Stromal cell of bone marrow (primary cell): ENCODE data around the gene LRRC59.
A peak's percentile ranks its signal among the peaks of the same experiment; 100 is the strongest.

ENCODE experiments used
- DNase-seq: peaks from one replicate; pipeline ENCODE4 v3.0.0-alpha.2; 2012; ENCODE audit warnings: low read depth

Gene LRRC59

DNA sequence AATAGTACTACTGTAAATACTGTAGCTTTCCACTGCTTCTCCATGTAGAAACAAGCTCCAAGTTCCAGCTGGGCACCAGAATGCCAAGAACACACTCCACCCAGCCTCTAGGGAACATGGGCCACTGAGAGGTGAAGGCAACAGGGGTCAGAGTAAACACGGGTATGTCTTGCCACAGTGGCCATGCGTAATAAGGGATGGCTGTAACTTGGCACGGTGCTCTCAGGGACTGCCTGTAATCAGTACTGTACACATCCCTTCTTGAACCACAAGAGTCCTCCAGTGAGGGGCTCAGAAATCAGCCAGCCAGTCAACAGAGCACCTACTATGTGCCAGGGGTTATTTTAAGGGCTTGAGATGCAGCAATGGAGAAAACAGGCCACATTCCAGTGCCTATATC lies 10.8 kb downstream of the LRRC59 start:
- DNase-seq = no peak

DNA sequence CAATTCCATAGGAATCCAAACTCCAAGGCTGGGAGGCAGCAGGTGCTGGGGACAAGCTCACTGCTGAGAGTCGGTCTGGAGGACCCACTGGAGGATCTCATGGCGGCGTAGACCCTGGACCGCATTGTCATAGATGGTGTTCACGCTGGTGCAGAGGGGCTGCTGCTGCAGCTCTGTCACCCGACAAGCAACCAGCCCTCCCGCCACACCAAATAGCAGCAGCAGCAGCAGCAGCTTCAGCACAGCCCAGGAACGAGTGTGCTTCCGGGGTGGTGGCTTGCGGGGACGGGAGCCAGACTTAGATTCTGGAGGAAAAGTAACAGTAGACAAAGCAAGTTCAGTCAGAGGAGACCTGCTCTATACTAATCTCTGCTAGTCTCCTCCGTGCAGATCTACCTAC lies 14.4 kb downstream of the LRRC59 start:
- no peak for DNase-seq

DNA sequence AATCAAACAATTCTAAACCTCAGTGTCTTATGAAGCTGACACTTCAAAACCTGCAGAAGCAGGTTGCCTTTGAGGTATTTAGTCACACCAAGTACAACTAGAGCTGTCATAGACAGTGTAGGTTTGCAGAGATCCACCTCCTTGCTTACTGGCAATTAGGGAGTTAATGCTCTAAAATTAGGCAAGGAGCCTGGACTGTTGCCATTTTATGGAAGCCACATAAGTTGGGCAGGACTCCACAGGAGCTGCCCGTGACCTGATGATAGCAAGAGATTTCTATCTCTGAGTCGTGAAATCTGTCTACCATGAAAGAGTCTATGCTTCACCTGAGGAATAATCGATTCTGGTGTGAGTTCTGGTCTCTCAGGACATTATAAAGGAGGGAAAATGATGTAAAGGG lies 15.4 kb downstream of the LRRC59 start:
- DNase-seq = no peak

DNA sequence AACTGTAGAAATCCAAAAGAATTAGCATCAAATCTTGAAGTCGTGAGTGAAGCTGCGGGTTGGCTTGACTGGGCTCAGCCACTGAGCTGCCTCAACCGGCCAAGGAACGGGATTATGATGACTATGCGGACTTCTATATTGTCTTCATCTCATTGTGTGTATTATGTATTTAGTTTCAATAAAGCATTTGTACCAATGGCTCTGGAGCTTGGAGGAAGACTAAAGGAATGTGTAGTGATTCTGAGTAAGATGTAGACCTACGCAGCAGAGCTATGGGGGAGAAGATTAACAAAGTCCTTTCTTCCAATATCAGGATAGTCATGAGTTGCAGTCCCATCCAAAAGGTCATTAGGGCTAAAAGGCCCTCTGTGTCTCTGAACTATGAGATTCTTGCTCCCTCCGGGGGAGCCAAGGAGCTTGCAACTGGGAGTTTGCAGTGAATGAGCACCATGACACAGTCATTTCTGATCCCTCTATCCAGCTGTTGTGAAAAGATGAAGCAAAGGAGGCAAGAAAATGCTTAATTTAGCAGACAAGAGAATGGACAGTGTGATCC lies 16.0 kb downstream of the LRRC59 start:
- no peak for DNase-seq

DNA sequence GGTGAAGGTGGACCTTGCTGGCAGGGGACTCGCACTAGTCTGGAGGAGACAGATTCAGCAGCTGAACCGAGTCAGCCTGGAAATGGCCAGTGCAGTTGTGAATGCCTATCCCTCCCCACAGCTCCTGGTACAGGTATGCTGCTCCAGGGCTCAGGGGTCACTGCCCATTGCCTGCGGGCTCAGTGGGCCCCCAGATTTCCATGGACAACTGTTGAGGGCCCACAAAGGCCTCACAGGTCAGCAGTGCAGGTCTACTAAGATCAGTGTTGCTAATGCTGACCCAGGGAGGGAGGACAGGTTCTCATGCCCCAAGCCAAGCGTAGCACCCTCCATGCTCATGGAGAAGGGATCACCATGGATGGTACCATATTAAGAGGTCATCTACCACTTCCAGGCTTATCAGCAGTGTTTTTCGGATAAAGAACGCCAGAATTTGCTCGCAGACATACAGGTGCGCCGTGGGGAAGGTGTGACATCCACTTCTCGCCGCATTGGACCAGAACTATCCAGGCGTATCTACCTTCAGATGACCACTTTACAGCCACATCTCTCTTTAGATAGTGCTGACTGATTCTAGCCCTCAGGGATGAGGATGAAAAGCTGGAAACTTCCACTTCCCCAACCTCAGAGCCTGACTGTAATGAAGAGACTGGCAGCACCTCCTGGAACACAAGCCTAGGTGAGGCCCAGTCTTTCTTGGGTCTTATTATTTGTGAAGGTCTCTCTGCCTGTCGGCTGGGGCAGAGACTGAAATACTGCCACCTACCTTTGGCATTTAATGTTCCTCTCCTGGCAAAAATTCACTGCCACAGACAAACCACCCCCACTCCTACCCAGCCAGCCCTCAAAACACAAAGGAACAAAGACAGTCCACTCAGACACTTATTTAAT lies 16.7 kb downstream of the LRRC59 start:
- DNase-seq = no peak

DNA sequence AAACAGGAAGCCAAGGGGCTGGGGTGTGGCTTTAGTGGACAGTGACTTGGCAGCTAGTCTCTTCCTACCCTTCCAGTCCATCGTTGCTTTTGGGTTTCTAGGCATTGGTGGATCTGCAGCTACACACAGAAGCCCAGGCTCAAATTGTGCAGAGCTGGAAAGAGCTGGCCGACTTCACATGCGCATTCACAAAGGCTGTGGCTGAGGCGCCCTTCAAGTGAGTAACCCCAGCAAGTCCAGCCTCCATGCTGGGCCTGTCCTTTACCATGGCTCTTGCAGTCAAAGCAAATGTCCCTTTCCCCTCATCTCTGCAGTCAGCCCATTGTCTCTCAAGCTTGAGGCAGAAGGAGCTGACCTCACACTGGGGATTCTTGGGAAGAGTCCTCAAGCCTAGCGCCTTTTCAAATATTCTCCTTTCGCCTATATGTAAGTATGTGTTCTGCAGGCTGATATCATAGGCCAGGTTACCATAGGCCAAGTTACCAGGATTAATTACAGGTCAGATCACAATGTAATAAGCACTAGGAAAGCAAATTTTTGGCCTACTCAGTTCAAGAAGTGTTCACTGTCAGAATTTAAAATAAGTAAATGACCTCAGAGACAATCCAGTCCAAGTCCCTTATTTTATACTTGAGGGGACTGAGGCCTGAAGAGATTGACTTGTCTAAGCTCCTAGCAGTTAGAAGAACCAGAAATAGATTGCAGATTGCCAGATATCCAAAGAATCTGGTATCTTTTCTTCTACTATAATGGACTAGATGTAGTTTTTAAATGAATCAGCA lies 17.8 kb downstream of the LRRC59 start:
- DNase-seq = no peak

DNA sequence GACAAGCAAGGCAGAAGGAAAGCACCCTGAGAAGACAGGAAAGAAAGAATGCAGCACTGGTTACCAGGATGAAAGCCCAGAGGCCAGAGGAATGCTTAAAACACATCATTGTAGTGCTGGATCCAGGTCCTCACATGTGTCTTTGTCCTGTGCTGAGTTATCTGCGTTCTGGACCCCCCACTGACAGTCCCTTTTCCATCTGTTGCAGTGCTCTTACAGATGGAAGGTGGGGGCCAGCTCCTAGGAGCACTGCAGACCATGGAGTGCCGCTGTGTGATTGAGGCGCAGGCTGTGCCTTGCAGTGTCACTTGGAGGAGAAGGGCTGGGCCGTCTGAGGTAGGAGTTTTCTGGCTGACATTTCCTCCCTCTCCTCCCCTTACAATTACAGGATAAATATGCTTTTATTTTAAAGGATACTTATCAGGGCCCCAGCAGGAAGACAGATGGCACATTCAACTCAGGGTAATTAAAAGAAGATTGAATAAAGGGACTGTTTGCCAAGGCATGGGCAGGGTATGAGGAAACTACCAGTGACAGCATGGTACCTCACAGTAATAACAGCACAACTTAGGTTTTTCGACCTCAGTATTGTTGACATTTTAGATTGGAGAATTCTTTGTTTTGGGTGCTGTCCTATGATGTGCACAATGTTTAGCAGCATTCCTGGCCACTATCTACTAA lies 21.3 kb downstream of the LRRC59 start:
- DNase-seq = no peak

DNA sequence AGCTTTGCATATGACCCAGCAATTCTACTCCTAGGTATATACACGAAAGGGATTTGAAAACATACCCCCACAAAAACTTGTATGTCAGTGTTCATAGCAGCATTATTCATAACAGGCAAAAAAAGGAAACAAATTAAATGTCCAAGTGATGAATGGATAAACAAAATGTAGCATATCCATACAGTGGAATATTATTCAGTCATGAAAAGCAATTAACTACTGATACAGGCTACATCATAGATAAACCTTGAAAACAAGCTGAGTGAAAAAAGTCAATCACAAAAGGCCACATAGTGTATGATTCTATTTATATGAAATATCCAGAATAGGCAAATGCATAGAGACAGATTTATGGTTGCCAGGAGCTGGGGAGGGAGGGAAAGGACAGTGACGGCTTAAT lies 23.6 kb downstream of the LRRC59 start:
- DNase-seq = no peak

DNA sequence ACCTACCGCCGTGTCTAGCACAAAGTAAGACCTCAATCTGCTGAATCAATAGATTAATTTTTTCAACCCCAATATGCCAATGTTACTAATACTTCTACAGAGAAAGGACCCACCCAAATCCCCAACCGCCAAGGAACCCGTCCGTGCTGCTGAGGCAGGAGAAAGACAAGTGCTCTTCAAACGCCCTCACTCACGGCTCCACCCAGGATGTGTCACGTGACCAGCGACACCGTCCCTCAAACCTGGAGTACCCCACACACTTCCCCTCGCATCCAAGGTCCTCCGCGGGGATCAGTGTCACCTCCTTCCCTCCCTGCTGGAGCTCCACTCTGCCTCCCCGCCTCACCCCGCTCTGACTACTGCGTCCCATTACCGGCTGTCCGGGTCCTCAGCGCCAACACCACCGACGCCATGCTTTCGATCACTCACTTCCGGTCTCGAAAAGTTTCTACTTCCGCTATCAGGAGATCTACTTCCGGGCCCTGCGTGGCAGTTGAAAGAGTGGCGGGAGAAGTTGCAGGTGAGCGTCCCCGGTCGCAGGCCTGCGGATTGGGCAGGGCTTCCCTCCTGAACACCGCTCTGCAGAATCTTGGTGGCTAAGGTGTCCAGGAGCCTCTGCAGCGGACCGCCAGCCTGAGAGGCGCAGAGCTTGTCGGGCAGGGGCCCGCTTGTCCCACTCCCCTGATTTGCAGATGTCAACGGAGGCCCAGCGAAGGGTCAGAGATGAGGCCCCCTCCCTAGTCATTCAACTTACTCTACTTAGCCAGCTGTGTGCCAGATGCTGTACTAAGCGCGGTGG lies 24.4 kb downstream of the LRRC59 start, which contains the start of the genes EME1 and MRPL27:
Gene EME1 (plus strand): TSS at position 472 of the 799 bp plus-strand sequence. CDS start 1,980 bp downstream, outside the sequence.
Gene MRPL27 (minus strand): TSS at position 427 of the 799 bp plus-strand sequence. CDS start 14 bp downstream, at position 413.
- DNase-seq = peak; percentile 81

DNA sequence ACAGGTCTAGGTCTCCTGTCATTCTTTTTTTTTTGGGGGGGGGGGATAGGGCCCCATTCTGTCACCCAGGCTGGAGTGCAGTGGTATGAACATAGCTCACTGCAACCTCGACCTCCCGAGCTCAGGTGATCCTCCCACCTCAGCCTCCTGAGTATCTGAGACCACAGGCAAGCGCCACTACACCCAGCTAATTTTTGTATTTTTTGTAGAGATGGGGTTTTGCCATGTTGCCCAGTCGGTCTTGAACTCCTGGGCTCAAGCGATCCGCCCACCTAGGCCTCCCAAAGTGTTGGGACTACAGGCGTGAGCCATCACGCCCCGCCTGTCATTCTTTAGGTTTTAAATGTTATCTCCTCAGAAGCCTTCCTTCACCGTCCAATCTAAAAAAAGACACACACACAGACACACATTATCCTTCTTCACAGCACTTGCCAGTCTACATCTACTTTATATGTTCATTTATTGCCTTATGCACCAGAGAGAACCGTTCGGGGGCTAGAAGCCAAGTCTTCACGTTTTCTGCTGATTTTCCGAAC lies 25.0 kb downstream of the LRRC59 start:
- DNase-seq = no peak

DNA sequence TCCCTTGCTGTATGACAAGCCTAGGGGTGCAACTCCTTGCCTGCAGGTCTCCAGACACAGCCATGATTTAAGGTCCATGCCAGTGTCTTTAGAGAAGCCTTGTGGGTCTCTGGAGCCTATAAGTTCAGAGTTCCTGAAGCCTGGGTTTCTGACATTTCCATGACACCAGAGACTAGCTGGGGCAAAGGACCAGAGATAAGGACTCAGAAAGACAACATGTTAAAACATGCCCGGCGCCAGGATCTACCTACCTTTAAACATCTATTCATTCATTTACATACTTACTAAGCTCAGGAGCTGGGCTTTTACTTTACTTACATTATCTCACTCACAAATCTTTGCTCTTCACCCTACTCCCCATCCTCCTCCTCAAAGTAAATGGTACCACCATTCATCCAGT lies 25.8 kb downstream of the LRRC59 start:
- no peak for DNase-seq

DNA sequence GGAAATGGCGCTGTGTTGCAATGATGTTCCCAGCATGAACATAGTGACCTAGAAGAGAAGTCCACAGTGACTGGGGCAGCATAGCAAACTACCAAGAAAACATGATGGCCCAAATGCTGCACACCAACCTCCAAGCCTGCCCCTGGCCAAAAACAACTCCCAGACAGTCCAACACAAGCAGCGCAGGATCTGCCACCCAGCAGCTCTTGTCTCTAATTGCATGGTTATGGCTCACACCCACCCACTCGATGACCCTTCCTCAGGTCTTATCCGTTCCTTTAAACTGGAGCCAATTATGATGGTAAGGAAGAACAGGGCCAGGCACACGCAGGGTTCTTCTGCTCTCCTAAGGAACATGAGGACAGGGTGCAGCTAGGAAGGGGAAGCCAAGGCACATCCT lies 27.3 kb downstream of the LRRC59 start:
- no peak for DNase-seq

DNA sequence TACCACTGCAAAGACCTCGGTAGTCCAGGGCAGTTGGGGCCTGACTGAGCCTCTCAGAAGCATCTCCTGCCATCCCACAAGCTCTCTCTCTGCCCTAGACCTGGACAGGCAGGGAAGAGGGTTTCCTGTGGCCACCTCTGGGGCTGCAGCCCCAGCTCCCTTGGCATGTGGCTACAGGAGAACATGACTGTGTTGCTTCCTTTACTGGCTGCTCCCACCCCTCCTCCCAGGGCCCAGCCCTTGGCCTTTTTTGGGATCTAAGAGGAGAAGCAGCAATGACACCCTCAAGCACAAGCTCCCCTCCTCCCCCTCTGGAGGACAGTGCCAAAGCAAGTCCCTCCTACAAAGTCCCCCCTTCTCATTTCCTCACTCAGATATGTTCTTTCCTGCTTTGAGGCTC lies 29.9 kb downstream of the LRRC59 start:
- DNase-seq = no peak

DNA sequence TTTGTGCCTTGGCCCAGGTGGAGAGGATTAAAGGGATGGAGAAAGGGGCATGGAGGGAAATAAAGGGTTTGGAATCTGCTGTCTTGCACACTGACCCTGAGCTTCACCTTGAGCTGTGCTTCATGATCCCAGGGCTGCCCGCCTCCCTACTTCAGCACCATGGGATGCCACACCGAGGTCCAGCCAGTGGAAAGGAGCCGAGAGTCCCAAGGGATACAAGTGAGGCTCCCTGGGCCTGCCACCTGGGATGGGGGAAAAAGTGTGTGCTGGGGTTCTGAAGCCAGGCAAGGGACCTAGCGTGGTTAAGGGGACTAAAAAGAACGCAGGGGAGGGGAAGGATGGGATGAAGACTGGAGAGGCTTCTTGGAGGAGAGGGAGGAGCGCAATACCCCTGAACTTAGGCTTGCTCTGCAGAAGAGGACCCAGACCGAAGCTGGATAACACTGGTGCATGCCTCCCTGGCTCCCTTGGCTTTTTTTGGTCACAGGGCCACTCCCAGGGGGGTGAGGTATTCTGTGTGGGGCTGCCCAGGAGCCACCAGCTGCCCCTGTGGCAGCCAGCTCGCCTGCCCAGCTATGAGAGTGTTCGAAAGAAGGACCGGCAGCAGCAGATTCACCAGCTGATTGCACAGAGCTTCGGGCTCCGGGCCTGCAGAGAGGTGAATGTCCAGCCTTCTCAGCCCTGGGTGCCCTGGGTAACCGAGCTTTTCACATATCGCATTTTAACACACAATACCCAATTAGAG lies 31.5 kb downstream of the LRRC59 start:
- DNase-seq = no peak

DNA sequence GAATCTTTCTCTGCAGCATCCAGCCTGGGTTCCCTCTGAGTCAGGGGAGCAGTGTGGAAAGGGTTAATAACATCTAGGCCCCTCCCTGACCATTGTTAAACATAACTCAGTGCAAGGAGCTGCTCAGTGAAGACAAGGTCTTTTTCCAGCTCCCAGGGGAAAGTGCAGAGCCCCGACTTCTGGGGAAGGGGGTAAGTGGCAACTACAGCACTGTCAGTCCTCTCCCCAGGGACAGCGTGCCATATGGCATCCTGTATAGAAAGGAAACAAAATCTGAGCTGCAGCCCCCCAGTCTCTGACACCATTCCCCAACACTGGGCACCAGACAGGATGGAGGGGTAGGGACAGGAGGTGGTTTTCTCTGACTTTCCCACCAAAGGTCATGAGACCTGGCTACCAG lies 32.2 kb downstream of the LRRC59 start:
- no peak for DNase-seq

DNA sequence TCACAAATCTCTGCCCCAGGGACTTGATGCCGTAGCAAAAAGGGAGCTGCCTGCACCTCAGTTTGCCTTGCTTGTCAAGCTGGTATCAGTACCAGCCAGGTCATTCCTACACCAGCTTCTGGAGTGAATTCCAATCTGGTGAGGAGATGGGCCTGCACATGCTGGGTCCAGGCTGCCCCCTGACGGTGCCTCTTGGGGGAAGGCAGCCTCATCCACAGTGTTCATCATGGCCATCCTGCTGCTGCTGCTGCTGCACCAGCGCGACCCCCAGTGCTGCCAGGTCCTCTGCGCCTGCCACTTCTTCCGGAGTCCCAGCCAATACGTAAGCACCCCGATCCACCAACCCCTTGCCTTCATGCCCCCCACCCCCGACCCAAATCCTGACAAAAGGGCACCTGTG lies 32.6 kb downstream of the LRRC59 start:
- DNase-seq = no peak

DNA sequence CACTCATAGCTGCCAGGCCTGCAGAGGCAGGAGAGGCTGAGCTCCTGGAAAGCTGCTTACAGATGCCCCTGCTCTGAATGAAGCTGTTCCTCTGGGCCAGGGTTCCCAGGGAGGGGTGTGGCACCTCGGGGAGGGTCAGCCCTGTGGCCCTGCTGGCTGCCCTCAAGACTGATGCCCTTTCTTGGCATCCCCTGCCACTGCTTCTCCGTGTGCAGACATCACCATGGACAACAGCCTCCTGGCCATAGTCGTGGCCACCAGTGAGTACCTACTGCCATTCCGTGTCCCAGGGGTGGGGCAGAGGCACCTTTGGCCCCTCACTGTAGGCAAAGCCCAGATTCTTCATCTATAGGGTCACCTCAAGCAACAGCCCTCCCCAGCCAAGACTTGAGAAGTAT lies 33.3 kb downstream of the LRRC59 start:
- DNase-seq = no peak

DNA sequence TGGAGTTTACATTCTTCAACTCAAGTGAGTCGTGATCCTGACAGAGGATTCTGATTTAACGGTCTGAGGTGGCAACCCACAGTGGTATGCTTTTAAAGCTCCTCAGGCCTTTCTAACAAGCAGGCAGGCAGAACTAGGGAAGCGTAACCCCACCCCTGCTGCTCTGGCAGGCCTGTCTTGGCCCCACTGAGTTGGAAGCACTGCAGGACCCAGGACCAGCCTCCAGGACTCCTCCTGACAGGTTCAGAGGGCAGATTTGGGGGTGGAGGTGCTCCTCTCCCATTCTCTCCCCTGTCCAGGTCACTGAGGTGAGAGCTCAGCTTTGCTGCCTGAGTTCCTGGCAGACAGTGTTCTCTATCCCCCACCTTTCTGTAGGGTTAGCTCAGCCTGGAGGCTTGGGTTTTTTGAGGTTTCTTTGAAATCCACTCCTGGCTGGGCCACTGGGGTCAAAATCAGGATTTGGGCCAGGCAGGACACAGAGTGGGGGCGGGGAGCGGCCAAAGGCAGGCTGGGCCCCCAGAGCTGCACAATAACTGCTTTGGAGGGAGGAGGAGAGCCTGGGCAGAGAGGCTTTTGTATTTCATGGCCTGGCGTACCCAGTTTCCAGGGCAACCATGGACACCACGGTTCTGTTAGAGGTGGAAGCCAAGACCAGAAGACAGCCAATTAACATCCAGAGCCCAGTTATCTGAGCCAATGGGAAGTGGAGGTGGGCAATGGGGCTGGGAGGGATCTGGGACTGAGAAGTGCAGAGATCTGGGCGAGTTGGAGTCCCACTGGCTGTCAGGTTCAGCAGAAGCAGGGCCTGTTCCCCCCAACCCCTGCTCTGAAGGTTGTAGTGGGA lies 33.9 kb downstream of the LRRC59 start:
- DNase-seq = no peak

DNA sequence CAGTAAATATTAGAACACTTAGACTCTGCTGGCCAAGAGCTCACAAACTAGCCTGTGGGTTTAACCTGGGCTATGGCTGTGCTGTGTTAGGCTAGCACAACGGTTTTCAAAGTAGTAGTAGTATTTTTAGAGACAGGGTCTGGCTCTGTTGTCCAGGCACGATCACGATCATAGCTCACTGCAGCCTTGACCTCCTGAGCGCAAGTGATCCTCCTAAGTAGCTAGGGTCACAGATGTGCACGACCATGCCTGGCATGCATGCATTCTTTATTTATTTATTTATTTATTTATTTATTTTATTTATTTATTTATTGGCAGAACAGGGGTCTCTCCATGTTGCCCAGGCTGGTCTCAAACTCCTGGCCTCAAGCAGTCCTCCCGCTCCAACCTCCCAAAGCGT lies 34.7 kb downstream of the LRRC59 start:
- no peak for DNase-seq
